Cardiac fibroblast (primary cell): Measurements from ENCODE around the gene VRK3.

ENCODE experiments used
- DNase-seq, 2 donors: peaks; one replicate each; pipeline versions ENCODE4 v3.0.0 to v3.0.0-alpha.2; 2010; ENCODE audit warnings: low read depth in 2 of 2
- H3K4me3 ChIP-seq, 2 donors: replicated peaks in 1 of 2; 1 replicate in 1 of 2; 2 replicates in 1 of 2; pipeline ENCODE4 v1.5.1; 2011; ENCODE audit warnings: low read depth in 2 of 2, low read length in 2 of 2, mild to moderate bottlenecking in 2 of 2, moderate library complexity in 1 of 2
- TF ChIP-seq, protein P1 (sequence below): IDR thresholded peaks from one replicate; pipeline ENCODE4 v1.5.1; 2011; ENCODE audit warnings: low read depth, mild to moderate bottlenecking, low read length, inconsistent platforms

VRK3 gene

DNA sequence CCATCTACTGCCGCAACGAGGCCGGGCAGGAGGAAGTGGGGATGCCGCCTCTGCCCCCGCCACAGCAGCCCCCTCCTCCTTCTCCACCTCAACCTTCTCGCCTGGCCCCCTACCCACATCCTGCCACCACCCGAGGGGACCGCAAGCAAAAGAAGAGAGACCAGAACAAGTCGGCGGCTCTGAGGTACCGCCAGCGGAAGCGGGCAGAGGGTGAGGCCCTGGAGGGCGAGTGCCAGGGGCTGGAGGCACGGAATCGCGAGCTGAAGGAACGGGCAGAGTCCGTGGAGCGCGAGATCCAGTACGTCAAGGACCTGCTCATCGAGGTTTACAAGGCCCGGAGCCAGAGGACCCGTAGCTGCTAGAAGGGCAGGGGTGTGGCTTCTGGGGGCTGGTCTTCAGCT is 92.4 kb downstream of the VRK3 start:
- TF ChIP-seq, protein P1, sequence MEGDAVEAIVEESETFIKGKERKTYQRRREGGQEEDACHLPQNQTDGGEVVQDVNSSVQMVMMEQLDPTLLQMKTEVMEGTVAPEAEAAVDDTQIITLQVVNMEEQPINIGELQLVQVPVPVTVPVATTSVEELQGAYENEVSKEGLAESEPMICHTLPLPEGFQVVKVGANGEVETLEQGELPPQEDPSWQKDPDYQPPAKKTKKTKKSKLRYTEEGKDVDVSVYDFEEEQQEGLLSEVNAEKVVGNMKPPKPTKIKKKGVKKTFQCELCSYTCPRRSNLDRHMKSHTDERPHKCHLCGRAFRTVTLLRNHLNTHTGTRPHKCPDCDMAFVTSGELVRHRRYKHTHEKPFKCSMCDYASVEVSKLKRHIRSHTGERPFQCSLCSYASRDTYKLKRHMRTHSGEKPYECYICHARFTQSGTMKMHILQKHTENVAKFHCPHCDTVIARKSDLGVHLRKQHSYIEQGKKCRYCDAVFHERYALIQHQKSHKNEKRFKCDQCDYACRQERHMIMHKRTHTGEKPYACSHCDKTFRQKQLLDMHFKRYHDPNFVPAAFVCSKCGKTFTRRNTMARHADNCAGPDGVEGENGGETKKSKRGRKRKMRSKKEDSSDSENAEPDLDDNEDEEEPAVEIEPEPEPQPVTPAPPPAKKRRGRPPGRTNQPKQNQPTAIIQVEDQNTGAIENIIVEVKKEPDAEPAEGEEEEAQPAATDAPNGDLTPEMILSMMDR, result no peak
- H3K4me3 ChIP-seq, result no peak overlapping the region
- DNase-seq, result no peak

DNA sequence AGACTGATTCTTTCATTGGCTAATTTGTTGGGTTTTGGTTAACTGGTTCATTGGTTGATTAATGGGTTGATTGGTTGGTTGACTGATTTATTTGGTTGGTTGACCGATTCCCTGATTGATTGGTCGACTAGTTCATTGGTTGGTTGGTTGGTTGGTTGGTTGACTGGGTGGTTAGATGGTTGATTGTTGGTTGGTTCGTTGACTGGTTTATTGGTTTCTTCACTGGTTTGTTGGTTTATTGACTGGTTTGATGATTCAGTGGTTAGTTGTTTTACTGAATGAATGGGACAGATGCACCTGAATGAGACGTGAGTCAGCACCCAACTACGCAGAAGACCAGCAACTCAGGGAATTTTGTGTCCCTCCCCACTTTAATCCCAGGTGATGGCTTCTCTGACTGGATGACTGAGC is 93.1 kb downstream of the VRK3 start:
- TF ChIP-seq, protein P1, result no peak
- no peak overlapping the region for H3K4me3 ChIP-seq
- DNase-seq, result no peak

DNA sequence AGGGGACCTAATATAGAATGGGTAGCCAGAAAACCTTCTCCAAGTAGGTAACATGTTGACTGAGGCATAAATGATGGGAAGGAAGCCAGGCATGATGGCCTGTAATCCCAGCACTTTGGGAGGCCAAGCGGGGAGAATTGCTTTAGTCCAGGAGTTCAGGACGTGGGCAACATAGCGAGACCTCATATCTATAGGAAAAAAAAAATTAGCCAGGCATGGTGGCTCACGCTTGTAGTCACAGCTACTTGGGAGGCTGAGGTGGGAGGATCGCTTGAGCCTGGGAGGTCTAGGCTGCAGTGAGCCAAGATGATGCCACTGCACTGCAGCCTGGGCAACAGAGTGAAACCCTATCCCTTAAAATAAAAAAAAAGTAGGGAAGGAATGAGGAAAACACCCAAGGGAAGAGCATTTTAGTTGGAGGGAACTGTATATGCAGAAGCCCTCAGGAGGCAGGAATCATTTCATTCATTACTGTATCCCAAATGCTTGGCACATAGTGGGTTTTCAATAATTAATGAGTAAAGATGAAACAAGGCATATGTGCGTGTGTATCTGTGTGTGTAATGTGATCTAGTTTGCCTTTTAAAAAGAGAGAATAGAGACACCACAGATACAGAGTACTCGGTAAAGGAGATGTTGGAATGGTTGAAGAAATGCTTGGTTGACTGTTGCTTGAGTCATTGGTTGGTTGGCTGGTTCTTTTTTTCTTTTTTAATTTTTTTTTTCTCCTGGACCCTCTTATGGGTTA is 93.7 kb downstream of the VRK3 start:
- TF ChIP-seq, protein P1, result no peak
- H3K4me3 ChIP-seq, result no peak overlapping the region
- no peak for DNase-seq

DNA sequence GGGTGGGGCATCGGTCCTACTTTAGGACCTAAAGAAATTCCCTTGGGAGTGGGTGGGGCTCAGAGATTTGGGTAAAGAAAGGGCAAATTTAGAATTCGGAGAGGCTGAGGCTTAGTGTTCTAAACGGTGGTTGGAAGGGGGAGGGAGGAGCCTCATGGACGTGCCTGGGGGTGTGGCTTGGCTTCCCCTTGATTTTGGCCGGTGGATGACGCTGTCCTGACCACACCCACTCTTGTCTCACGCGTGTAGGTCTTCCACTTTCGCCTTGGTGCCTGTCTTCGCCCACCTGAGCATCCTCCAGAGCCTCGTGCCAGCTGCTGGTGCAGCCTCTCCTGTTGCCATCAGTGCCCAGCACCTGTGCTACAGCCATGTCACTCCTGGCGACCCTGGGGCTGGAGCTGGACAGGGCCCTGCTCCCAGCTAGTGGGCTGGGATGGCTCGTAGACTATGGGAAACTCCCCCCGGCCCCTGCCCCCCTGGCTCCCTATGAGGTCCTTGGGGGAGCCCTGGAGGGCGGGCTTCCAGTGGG is 94.6 kb downstream of the VRK3 start:
- TF ChIP-seq, protein P1, result no peak
- DNase-seq, result peak; percentile 18 to 57
- peak overlapping the region in 1 of 2 donors; percentile 42 for H3K4me3 ChIP-seq

DNA sequence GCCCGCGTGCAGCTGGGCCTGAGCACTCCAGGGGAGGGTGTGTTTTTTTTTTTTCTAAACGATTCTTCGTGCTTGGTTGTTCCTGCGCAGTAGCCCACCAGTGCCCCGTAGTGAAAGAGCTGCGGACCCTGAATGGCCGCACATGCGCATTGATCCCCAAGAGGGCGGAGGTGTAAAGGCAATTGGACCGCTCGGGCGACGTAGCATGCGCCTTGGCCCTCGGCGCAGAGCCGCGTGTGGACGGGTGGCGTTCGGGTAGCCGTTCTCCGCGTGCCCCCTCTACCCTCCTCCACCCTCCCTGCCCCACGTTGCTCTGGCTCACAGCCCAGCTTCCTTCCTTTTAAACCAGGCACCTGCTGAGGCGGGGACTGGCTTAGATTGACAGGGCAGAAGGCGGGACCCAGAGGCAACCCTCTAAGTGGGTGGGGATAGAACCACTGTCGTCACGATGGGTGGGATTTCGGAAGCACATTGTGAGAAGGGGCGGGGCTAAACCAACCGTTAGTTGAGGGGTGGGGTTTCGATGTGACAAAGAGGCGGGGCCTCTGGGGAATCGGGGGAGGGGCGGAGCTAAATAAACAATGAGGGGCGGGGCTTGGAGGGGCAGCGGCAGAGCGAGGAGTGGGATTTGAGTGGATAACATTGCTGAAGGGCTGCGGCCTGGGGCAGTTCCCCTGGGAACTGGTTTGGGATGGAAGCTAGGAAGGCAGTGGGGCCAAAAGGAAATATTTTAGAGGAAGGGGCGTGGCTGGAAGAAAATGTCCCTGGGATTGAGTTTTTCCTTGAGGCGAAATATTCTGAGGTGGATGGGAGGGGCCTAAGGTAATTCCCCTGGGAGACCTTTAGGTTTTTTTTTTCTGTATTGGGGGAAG is 95.3 kb downstream of the VRK3 start:
- peak overlapping the region; percentile 97 to 99 for H3K4me3 ChIP-seq
- DNase-seq, result peak; percentile 99
- TF ChIP-seq, protein P1, result peak; percentile 16

DNA sequence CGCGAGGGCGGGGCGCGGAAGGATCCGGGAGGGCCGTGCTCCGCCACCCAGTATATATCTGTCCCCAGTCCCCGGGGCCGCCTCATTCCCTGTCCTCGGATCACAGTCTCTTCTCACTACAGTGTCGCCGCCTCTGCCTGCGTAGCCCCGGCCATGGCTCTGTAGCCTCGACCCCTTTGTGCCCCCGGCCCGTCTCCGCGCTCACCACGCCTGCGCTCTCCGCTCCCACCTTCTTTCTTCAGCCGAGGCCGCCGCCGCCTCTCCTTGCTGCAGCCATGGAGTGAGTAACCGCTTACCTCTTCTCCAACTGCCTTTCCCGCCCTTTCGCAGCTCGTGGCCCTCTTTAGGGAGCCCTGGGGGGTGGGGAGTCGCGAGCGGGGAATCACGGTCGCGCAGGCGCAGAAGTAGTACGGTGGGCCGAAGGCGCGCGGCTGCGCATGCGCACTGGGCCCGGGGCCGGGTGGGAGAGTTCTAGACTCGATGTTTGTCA is 96.0 kb downstream of the VRK3 start, which contains the start of the genes ATF5 and NUP62:
TSS of gene ATF5 (plus strand) at position 85 of the 490 bp plus-strand sequence. CDS start 1,646 bp downstream, outside the sequence.
TSS of gene NUP62 (minus strand) at position 384 of the 490 bp plus-strand sequence. CDS start 19,697 bp downstream, outside the sequence.
- TF ChIP-seq, protein P1, result no peak
- H3K4me3 ChIP-seq, result peak within 1 kb of the TSS; percentile 97 to 99
- peak; percentile 84 to 89 for DNase-seq
